Activated CD4-positive, CD25-positive, alpha-beta regulatory T cell treated with anti-CD3 and anti-CD28 coated beads, Interleukin-2, amount 50 U/mL, for 72 hours (primary cell): ENCODE data around the gene ITGA3.

Experiments used
- DNase-seq: peaks from one replicate; pipeline ENCODE4 v3.0.0; 2021

The ITGA3 gene

DNA sequence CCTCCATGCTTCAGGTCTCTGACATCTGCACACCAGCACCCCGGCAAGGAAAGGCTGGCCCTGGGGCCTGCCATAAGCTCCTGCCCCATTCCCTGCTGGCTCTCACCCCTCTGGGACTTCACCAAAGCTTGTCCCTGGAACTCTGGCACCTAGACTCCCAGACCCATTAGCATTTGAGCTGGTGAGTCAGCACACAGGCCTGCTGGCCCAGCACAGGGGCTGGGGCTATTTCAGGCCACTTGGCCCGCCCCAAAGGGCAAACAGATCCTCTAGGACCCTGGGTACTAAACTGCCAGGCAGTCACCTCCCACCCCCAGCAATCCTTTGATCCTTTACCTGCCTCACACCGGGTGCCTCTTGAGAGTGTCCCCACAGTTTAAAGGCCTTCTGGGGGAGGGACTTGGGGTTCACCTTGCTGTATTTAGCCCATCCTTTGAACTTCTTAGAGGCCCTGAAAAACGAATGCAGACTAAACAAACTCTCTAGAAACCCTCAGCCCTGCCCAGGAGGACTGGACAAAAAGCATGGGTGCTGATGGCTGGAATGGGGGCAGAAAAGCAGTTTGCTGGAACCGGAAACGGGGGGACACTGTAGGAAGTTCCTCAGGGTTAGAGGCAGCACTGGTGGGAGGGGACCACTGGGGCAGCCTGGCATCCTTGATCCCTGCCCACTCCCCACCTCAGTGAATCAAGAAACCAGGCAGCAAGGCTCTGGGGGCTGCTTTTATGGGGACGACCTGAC lies 77.3 kb downstream of the ITGA3 start:
- DNase-seq, result no peak

DNA sequence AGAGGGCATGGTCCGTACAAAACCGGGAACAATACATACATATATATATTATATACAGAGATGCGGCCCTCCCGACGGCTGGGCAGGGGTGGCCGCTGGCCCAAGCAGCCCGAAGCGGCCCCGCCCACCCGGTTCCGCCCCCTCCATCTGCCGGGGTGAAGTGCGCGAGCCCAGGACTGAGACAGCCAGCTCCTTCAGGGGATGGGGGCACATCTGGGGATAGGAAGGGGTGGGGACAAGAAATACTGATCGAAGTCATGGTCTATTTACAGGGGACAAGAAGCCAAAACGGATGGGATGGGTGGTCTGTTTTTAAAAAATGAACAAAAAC lies 77.8 kb downstream of the ITGA3 start:
- DNase-seq, result no peak

DNA sequence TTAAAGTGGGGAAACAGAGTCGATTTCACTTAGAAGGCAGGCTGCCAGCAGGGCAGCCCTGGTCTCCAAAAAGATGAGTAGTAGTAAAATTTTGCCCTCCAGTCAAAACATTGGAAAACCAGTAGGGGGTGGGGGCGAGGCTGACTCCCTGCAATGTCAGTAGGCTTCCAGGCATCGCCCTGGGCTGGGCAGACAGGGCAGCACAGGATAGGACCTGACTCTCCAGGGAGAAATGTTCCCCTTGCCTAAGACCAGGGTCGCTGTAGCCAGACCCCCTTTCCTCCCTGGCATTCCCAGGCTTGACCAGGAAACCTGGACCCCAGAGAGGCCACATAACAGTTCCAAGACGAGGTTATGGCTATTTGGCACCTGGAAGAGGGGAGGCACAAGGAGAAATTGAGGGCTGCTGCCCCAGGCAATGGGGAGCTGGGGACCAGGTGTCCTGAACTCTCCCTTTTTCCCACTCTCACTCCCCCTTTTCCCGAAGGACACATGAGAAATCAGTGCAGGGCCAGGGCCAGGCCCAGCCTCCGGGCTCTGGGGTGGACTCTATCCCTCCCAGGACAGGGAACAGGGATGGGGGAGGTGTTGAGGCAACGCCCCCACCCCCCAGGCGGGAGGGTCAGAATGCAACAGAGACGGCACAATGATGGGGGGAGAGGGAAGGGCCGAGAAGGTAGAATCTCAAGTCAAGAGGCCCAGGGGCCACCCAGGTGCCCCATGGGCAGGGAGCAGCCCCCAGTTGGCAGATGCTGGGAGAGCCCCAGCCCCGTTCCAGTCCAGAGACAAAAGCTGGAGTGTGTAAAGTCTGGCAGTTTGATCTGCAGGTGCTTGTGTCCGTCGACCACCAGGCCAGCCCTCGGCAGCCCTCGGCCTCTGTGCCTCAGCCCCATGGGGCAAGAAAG lies 78.5 kb downstream of the ITGA3 start:
- no peak for DNase-seq

DNA sequence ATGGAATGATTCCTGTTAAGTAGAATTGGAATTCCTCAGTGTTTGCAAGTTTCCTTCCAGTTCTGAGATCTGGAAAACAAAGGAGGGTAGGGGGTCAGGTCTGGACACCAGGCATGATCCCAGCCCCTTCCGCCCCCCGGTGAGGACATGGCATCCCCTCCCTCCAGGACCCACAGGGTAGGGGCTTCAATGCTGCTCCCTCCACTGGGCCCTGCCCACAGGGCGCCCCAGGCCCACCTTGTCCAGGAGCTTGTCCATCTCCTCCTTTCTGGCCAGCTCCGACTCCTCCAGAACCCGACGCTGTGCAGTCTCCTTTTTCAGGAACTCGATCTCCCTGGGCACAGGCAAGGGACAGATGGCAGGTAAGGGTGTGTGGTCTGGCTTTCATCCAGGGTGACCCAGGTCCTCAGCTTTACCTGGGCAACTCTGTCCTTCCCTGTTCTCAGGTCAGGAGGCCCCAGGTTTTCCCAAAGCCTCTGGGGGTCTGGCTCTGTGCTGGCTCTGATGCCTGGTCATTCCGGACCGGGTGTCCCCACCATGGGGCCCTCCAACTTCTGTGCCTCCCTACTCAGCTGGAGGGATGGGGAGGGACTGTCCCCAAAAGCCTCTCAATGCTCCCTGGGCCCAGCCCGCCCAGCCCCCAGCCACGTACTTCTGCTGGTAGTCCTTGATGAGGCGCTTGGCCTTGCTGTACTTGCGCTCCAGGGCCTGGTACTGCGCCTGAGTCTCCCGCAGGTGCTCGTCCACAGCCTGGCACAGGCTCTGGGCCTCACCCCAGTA lies 79.6 kb downstream of the ITGA3 start:
- DNase-seq, result no peak

DNA sequence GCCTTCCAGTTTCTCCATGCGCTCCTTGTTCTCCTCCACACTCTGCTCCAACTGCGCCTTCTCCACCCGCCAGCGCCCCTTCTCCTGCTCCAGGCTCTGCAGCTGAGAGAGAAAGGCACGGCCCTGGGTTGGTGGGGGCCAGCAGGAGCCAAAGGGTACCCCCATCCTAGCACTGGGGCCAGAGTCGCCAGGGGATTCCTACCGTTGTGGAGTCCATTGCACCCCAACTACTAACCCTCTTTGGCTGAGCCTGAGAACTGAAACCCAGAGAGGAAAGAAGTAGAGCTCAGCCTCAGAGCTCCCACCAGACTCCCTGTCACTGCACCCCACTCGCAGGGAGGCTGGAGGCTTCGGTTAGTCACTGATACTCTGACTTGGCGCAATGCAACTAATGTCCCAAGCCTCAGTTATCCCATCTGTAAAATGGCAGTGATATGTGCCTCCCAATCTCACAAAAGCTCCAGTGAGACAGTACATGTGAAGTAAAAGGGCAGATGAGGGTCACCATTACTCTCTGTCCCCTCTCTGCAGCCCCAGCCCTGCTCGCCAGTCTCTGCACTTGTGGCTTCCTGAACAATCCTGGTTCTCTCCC lies 80.3 kb downstream of the ITGA3 start:
- DNase-seq, result no peak

DNA sequence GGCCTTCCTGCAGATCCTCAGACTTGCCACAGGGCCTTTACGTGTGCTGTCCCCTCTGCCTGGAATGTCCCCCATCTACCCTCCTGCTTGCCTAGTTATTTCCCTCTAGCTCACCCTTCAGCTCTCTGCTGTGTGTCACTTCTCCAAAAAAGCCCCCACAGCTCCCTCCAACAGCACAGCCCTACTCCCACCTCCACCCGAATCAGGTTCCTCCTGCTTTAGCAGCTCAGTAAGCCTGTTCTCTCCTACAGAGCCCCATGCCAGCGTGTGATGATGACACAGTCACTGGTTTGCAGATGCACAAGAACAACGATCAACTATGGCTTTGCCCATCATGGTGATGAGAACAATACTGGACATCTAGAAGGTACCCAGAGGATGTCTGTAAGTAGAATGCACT lies 81.1 kb downstream of the ITGA3 start:
- DNase-seq, result no peak

DNA sequence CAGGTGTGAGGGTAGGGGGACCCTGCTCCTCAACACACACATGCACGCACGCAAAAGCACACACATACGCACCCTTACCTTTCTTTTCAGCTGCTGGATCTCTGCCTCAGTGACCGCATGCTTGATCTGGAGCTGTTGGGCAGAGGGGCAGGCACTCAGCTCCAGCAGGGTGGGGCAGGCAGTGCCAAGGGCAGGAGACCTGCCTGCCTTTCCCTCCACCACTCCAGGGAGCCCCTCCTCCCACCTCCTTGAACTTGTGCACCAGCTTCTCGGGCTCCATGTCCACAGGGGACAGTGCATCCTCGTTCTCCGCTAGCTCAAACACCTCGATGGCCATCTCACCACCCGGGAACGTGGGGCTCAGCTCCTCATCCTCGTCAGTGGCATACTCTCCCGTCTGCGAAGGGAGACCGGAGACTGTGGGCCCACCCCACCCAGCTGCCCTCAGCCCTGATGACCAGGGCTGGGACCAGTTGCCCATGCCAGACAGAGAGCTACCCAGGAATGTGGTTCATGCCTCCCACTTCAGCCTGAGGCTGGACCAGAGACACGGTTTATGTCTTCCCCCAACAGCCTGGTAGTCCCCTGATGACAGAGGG lies 83.4 kb downstream of the ITGA3 start:
- no peak for DNase-seq
